Measurements from ENCODE around the gene WBP4. TPM values are rescaled to one million over a fixed set of nuclear protein-coding genes. Genes with fewer than 3 reads are reported as not detected.
A peak's percentile ranks its signal among the peaks of the same experiment; 100 is the strongest.

WBP4 gene
- total RNA-seq, 1 donor: 8.7 TPM

DNA sequence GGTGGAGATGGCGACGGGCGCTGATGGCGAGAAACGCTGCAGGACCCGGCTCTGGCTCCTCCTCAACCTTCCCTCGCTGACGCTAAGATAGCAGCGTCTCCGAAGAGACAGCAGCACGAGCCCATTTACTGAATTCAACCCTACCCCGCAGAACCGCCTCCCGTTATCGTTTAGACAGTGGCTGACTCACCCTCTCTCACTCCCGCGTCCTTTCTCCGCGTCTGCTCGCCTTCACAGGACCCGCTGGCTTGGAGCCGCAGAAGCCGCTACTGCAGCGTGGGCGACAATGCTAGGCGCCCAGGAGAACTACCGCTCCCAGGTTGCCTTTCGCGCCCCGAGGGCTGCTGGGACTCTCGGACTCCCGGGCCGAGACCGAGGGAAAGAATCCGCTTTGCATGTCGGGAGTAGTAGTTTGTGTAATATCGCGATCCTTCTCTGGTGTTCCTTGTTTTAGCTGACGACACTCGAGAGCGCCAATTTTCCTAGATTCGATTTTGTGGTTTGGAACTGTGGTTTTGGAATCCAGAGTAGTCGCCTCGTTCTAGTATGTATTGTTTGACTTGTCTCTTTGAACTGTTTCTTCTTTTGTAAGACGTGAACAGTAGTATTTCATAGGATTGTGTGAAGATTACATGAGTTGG is 71.3 kb downstream of the WBP4 start, which contains the start of gene KBTBD6:
KBTBD6 (minus strand) TSS at position 291 of the 641 bp plus-strand sequence. CDS start 291 bp downstream, outside the sequence.
- TF ChIP-seq, protein P1, sequence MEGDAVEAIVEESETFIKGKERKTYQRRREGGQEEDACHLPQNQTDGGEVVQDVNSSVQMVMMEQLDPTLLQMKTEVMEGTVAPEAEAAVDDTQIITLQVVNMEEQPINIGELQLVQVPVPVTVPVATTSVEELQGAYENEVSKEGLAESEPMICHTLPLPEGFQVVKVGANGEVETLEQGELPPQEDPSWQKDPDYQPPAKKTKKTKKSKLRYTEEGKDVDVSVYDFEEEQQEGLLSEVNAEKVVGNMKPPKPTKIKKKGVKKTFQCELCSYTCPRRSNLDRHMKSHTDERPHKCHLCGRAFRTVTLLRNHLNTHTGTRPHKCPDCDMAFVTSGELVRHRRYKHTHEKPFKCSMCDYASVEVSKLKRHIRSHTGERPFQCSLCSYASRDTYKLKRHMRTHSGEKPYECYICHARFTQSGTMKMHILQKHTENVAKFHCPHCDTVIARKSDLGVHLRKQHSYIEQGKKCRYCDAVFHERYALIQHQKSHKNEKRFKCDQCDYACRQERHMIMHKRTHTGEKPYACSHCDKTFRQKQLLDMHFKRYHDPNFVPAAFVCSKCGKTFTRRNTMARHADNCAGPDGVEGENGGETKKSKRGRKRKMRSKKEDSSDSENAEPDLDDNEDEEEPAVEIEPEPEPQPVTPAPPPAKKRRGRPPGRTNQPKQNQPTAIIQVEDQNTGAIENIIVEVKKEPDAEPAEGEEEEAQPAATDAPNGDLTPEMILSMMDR (IDR thresholded peaks at IDR 0.05; ENCODE audit: extremely low read depth, low read depth, low read length): no peak
- H3K27me3 ChIP-seq (ENCODE audit: insufficient read depth, low read length): no peaks in the 10 kb centered on the region
- H3K27ac ChIP-seq (ENCODE audit: low read depth, low read length): peak within 1 kb of the TSS; percentile 84
- peaks cover 6% of the 10 kb centered on the region for H4K20me1 ChIP-seq (ENCODE audit: insufficient read depth, low read length)
- peak; percentile 94 for DNase-seq (ENCODE audit: insufficient read length, low spot score, missing footprints)
- H3K4me2 ChIP-seq (ENCODE audit: insufficient read depth, low read length): peak within 1 kb of the TSS; percentile 86
- peak within 1 kb of the TSS; percentile 96 for H2AFZ ChIP-seq (ENCODE audit: low read length)
- peaks cover 21% of the 10 kb centered on the region for H3K79me2 ChIP-seq (ENCODE audit: insufficient read depth, low read length)
- H3K4me3 ChIP-seq (ENCODE audit: insufficient read depth, low read length): peak within 1 kb of the TSS; percentile 77
- no peaks in the 10 kb centered on the region for H3K9me3 ChIP-seq (ENCODE audit: low read depth, low read length)
- no peaks in the 10 kb centered on the region for H3K36me3 ChIP-seq (ENCODE audit: insufficient read depth, low read length)
- H3K4me1 ChIP-seq (ENCODE audit: insufficient read depth, low read length): peaks cover 34% of the 10 kb centered on the region

Small RNA genes within 50 kb of the gene (small RNA-seq; reads per million reads assigned to genes)
- gene MIR3168: not detected
- not detected for gene RN7SL597P

Other genes with a start within 250 kb of the WBP4 start
- 60.7 and 63.0 TPM in 2 replicates for gene ELF1, start 42.2 kb upstream of the WBP4 start, total RNA-seq
- gene KBTBD6, start 71.3 kb downstream of the WBP4 start, total RNA-seq: 9.0 and 9.1 TPM in 2 replicates
- 5.4 and 5.6 TPM in 2 replicates for gene KBTBD7, start 133.1 kb downstream of the WBP4 start, total RNA-seq
- gene MTRF1, start 202.1 kb downstream of the WBP4 start, total RNA-seq: 6.9 and 13.0 TPM in 2 replicates
- 8.3 and 10.6 TPM in 2 replicates for gene NAA16, start 249.8 kb downstream of the WBP4 start, total RNA-seq